ENCODE measurements around the gene TNFRSF25. TPM values are rescaled to one million over a fixed set of nuclear protein-coding genes. Genes with fewer than 3 reads are reported as not detected.

TNFRSF25 gene
- total and polyA plus RNA-seq, 2 donors (not counting 3 experiments of a cell fraction or from before 2014, with no cell fraction given), result 33.9 to 38.8 TPM

GRCh38 chr1:6423321-6423999 is 42.5 kb downstream of the TNFRSF25 start:
- Histone ChIP-seq H3K4me3 (replicated peaks in 1 of 3; ENCODE audit: insufficient read depth in 1 of 3, low read depth in 1 of 3, low read length in 3 of 3) (peak overlapping the region in 1 of 3 experiments; percentile 9), H3K4me1 (ENCODE audit: control insufficient read depth, extremely low read depth, insufficient read depth, low read length) (peaks cover 35% of the 10 kb centered on the region), H3K79me2 (ENCODE audit: control insufficient read depth, insufficient read depth, low read length) (no peaks in the 10 kb centered on the region), H3K9me1 (replicated peaks; ENCODE audit: control insufficient read depth, extremely low read depth, insufficient read depth, low read length) (no peaks in the 10 kb centered on the region), H3K4me2 (ENCODE audit: insufficient read depth, low read length) (peak overlapping the region; percentile 75), H3K36me3 (ENCODE audit: control insufficient read depth in 2 of 2, extremely low read depth in 1 of 2, insufficient read depth in 2 of 2, low read length in 2 of 2) (no peaks in the 10 kb centered on the region), H4K20me1 (replicated peaks; ENCODE audit: control insufficient read depth, extremely low read depth, insufficient read depth, low read length) (no peaks in the 10 kb centered on the region), H3K9ac (replicated peaks; ENCODE audit: extremely low read depth, insufficient read depth, low read length) (peak overlapping the region; percentile 52), H3K9me3 (replicated peaks; ENCODE audit: control insufficient read depth, insufficient read depth, low read length) (no peaks in the 10 kb centered on the region), H3K27ac (ENCODE audit: insufficient read depth, low read depth, low read length) (peak overlapping the region; percentile 83), H2AFZ (ENCODE audit: low read depth, low read length) (peak overlapping the region; percentile 46), H3K27me3 (ENCODE audit: control insufficient read depth in 2 of 2, insufficient read depth in 2 of 2, low read length in 2 of 2) (peaks cover 0 to 7% of the 10 kb centered on the region in 2 experiments)
- TF ChIP-seq MYC (IDR thresholded peaks at IDR 0.05; ENCODE audit: low read depth, low read length), result no peak
- peak; percentile 57 for TF ChIP-seq FOS (IDR thresholded peaks at IDR 0.05; ENCODE audit: borderline replicate concordance, insufficient read depth, low read length)
- peak; percentile 62 for TF ChIP-seq POLR2AphosphoS5 (IDR thresholded peaks at IDR 0.05; ENCODE audit: insufficient read depth, low read depth, low read length)
- TF ChIP-seq CTCF (IDR thresholded peaks at IDR 0.05; ENCODE audit: extremely low read depth in 1 of 2, insufficient read depth in 1 of 2, low read depth in 1 of 2, low read length in 2 of 2), result peak; percentile 49 to 73
- no peak for TF ChIP-seq EZH2 (IDR thresholded peaks at IDR 0.05; ENCODE audit: borderline replicate concordance, low read depth, low read length, severe bottlenecking)
- no peak for TF ChIP-seq GATA2 (IDR thresholded peaks at IDR 0.05; ENCODE audit: insufficient read depth, insufficient read length, low read depth, low read length)
- TF ChIP-seq POLR2A (IDR thresholded peaks at IDR 0.05; ENCODE audit: low read depth, low read length), result peak; percentile 31
- TF ChIP-seq MAX (IDR thresholded peaks at IDR 0.05; ENCODE audit: insufficient read depth, insufficient read length), result no peak
- peak; percentile 26 for TF ChIP-seq JUN (IDR thresholded peaks at IDR 0.05; ENCODE audit: borderline replicate concordance, insufficient read depth, insufficient read length, low read depth)
- DNase-seq (ENCODE audit: low read depth, low spot score), result peak; percentile 75
- POLR2A ChIA-PET, result interaction anchor here (0.6 kb wide), 1 partner anchor 29 kb away, joined by 3 read pairs; no protein-coding TSS in a partner anchor
- no TSS peak for BruUV-seq (replicated peaks)
- dilution Hi-C loops (cut with MboI; ENCODE audit: extremely low pct_ligation_motif_present, low sequenced_read_pairs), result no loop called here
- CTCF ChIA-PET, result interaction anchor here (0.5 to 11.1 kb wide), 21 partner anchors 10 to 218 kb away, joined by 3 to 202 read pairs (median 4); partner anchors contain the start of genes ACOT7 and NOL9
- FAIRE-seq, result no peak
- intact Hi-C loops (cut with micrococcal nuclease), result loop anchor here (1.0 to 5.0 kb wide), 5 partner anchors 15 to 371 kb away; partner anchors contain the start of genes GPR153 and ICMT
